K562 (cell line): ENCODE results near the gene PGPEP1. TPM values are rescaled to one million over a fixed set of nuclear protein-coding genes. Genes with fewer than 3 reads are reported as not detected.

Experiments used
- ATAC-seq: fragments of 200-7000 bp; cut with Tn5 transposase; 3 replicates; pipeline ENCODE4 v1.9.1; 2020; ENCODE audit warnings: moderate library complexity
- BruUV-seq: library from RNA; stranded (reverse); fragments of 400-500 nt; replicated peaks from 2 replicates; lab custom pipeline; 2021; lab: Mats Ljungman, UMichigan
- CTCF ChIA-PET: fragments of 300-600 bp; formaldehyde crosslinking; extraction: SDS; loops from one replicate; lab custom pipeline; 2021; ENCODE audit warnings: low intra/inter-chr PET ratio; lab: Yijun Ruan, JAX
- POLR2A ChIA-PET: fragments of 300-600, 350-650 bp; sonication (Branson Sonifier 250); formaldehyde crosslinking; extraction: SDS; loops from one replicate; lab custom pipeline; 2021; ENCODE audit warnings: antibody characterized with exemption, inconsistent platforms; lab: Yijun Ruan, JAX
- DNase-seq, 4 experiments: peaks; one replicate each; pipeline versions ENCODE4 v3.0.0 to v3.0.0-alpha.2; 2011 to 2018; ENCODE audit warnings: low spot score in 3 of 4, mixed read lengths in 3 of 4; ENCODE audit errors: extremely low read depth in 1 of 4
- FAIRE-seq: peaks from 2 replicates; lab custom pipeline; 2011; peaks lifted over from hg19 to GRCh38; lab: Jason Lieb, UNC
- H2AFZ ChIP-seq: 2 replicates; pipeline ENCODE4 v1.6.0; 2011; ENCODE audit warnings: low read depth, low read length, control low read depth, inconsistent platforms
- H3K27ac ChIP-seq: fragments of 200-600 bp; 3 replicates; pipeline ENCODE4 v1.8.0; 2011; ENCODE audit warnings: low read depth, mild to moderate bottlenecking, control low read depth, inconsistent platforms, low read length, moderate library complexity, mixed read lengths; ENCODE audit errors: extremely low read depth
- H3K27me3 ChIP-seq, 2 experiments: fragments of 300-600 bp in 1 of 2; 2 replicates in 1 of 2; 3 replicates in 1 of 2; pipeline versions ENCODE4 v1.6.0 to v1.8.0; 2011; ENCODE audit warnings: inconsistent platforms in 2 of 2, low read length in 2 of 2, mild to moderate bottlenecking in 1 of 2, mixed read lengths in 1 of 2, moderate library complexity in 1 of 2; ENCODE audit not compliant: control insufficient read depth in 2 of 2, insufficient read depth in 2 of 2
- H3K36me3 ChIP-seq: fragments of 300-600 bp; 3 replicates; pipeline ENCODE4 v1.8.0; 2011; ENCODE audit warnings: mild to moderate bottlenecking, low read length, inconsistent platforms; ENCODE audit not compliant: control insufficient read depth, insufficient read depth
- H3K4me1 ChIP-seq, 2 experiments: fragments of 200-600 bp in 1 of 2; replicated peaks in 1 of 2; 2 replicates in 1 of 2; 3 replicates in 1 of 2; pipeline versions ENCODE4 v1.5.1 to v1.8.0; 2011; ENCODE audit warnings: inconsistent platforms in 2 of 2, low read length in 2 of 2, mild to moderate bottlenecking in 1 of 2, mixed read lengths in 1 of 2, moderate library complexity in 1 of 2; ENCODE audit not compliant: control insufficient read depth in 2 of 2, insufficient read depth in 2 of 2
- H3K4me2 ChIP-seq: 2 replicates; pipeline ENCODE4 v1.6.1; 2011; ENCODE audit warnings: low read length, control low read depth, inconsistent platforms, mixed read lengths; ENCODE audit not compliant: insufficient read depth
- H3K4me3 ChIP-seq: fragments of 200-600 bp; sonication (generic), shearing (Covaris generic); 2 replicates; pipeline ENCODE4 v1.5.1; 2016; ENCODE audit warnings: control low read depth, inconsistent platforms
- H3K79me2 ChIP-seq: fragments of 200-600 bp; 3 replicates; pipeline ENCODE4 v1.8.0; 2011; ENCODE audit warnings: low read length, inconsistent platforms; ENCODE audit not compliant: control insufficient read depth, insufficient read depth
- H3K9ac ChIP-seq, 2 experiments: 2 replicates each; pipeline versions ENCODE4 v1.6.0 to v1.6.1; 2011; ENCODE audit warnings: low read depth in 2 of 2, low read length in 2 of 2, control low read depth in 1 of 2, inconsistent platforms in 1 of 2, mild to moderate bottlenecking in 1 of 2, mixed read lengths in 1 of 2; ENCODE audit not compliant: insufficient read depth in 1 of 2
- H3K9me1 ChIP-seq: one replicate; pipeline ENCODE4 v1.6.0; 2011; ENCODE audit warnings: inconsistent platforms, mild to moderate bottlenecking, low read length, moderate library complexity; ENCODE audit not compliant: control insufficient read depth, insufficient read depth
- H3K9me3 ChIP-seq: replicated peaks from 2 replicates; pipeline ENCODE4 v1.5.1; 2011; ENCODE audit warnings: low read depth, low read length, inconsistent platforms; ENCODE audit not compliant: control insufficient read depth, insufficient read depth
- H4K20me1 ChIP-seq: replicated peaks from 2 replicates; pipeline ENCODE4 v1.6.1; 2011; ENCODE audit warnings: low read length, inconsistent platforms, mixed read lengths; ENCODE audit not compliant: control insufficient read depth, insufficient read depth
- CREM ChIP-seq: IDR thresholded peaks from 2 replicates; pipeline ENCODE4 v1.6.1; 2014; ENCODE audit warnings: antibody characterized with exemption, low read depth
- GTF2E2 ChIP-seq: fragments of 200-800 bp; sonication (Bioruptor generic); IDR thresholded peaks from 2 replicates; pipeline ENCODE4 v1.6.1; 2016; ENCODE audit warnings: missing genetic modification characterization, missing compliant biosample characterization
- HCFC1 ChIP-seq: IDR thresholded peaks from 2 replicates; pipeline ENCODE4 v1.6.1; 2012; ENCODE audit warnings: low read depth, low read length, improper control_type of control experiment
- HOXB6 ChIP-seq: fragments of 250-450 bp; sonication (Bioruptor Pico); IDR thresholded peaks from 2 replicates; pipeline ENCODE4 v1.5.1; 2022; ENCODE audit warnings: mild to moderate bottlenecking, borderline replicate concordance
- NELFE ChIP-seq: IDR thresholded peaks from 2 replicates; pipeline ENCODE4 v1.6.1; 2011; ENCODE audit warnings: mild to moderate bottlenecking; ENCODE audit not compliant: insufficient read depth, insufficient read length
- NFATC3 ChIP-seq: fragments of 450-650 bp; IDR thresholded peaks from 2 replicates; pipeline ENCODE4 v1.6.1; 2017; ENCODE audit warnings: mild to moderate bottlenecking
- STAT5A ChIP-seq: IDR thresholded peaks from 2 replicates; pipeline ENCODE4 v1.6.1; 2012; ENCODE audit warnings: low read length, inconsistent platforms, borderline replicate concordance
- TRIM28 ChIP-seq: fragments of 450-650 bp; IDR thresholded peaks from 2 replicates; pipeline ENCODE4 v1.6.1; 2017
- ZNF24 ChIP-seq: fragments of 450-650 bp; IDR thresholded peaks from 2 replicates; pipeline ENCODE4 v1.6.1; 2016
- ZNF668 ChIP-seq: fragments of 250-450 bp; sonication (Bioruptor Pico); IDR thresholded peaks from 2 replicates; pipeline ENCODE4 v1.8.0; 2022; ENCODE audit warnings: mild to moderate bottlenecking, inconsistent platforms
- WGBS: fragments of 100-300 bp; shearing (Covaris generic); methylation state at CpG from one replicate; pipeline ENCODE4 v1.1.6; 2016; ENCODE audit warnings: low coverage, mixed read lengths; ENCODE audit not compliant: insufficient coverage; ENCODE audit errors: missing lambda C conversion rate; 5-methylcytosine and 5-hydroxymethylcytosine counted together
- in situ Hi-C: fragments of 300-500 bp; cut with MboI; formaldehyde crosslinking; loops from 4 replicates; pipeline ENCODE4 v1.15.0; 2018; ENCODE audit warnings: inconsistent platforms, mixed read lengths
- intact Hi-C: fragments of 100-400 bp; cut with micrococcal nuclease; formaldehyde crosslinking; loops from 2 replicates; pipeline ENCODE4 v1.14.2; 2022
- polyA plus RNA-seq, 8 experiments: library from polyadenylated mRNA; depleted of rRNA in 4 of 8; stranded (reverse) in 5 of 8; unstranded in 3 of 8; fragments of >200 nt; fragmentation: Nextera tagmentation in 2 of 8; fragmentation: Illumina TruSeq in 1 of 8; extraction: Ambion mirVana in 2 of 8; extraction: Trizol in 1 of 8; gene quantifications; 2 replicates each; pipeline versions ENCODE4 v1.2.1 to v1.2.3, GENCODE V29; 2011 to 2014; ENCODE audit warnings: inconsistent platforms in 1 of 8, missing spikeins in 1 of 8
- total RNA-seq, 7 experiments: library from RNA; depleted of rRNA in 6 of 7; stranded (reverse); fragments of >200 nt in 6 of 7; fragmentation: Illumina TruSeq in 2 of 7; extraction: Trizol in 2 of 7; gene quantifications; 2 replicates each; pipeline versions ENCODE4 v1.2.1 to v1.2.3, GENCODE V29; 2011 to 2021; ENCODE audit warnings: low replicate concordance in 1 of 7
- TF ChIP-seq, protein P1 (sequence below): fragments of 250-450 bp; sonication (Bioruptor Pico); IDR thresholded peaks from 2 replicates; pipeline ENCODE4 v1.4.0; 2020
- TF ChIP-seq, protein P2 (sequence below): fragments of 450-650 bp; IDR thresholded peaks from 2 replicates; pipeline ENCODE4 v1.6.1; 2014; ENCODE audit warnings: low read depth, mild to moderate bottlenecking, moderate library complexity, borderline replicate concordance

PGPEP1 gene
- total and polyA plus RNA-seq, 9 of the 15 experiments (the other 6 are each of a cell fraction or from before 2014, with no cell fraction given): 10.0 to 69.6 (median 33.5) TPM

DNA sequence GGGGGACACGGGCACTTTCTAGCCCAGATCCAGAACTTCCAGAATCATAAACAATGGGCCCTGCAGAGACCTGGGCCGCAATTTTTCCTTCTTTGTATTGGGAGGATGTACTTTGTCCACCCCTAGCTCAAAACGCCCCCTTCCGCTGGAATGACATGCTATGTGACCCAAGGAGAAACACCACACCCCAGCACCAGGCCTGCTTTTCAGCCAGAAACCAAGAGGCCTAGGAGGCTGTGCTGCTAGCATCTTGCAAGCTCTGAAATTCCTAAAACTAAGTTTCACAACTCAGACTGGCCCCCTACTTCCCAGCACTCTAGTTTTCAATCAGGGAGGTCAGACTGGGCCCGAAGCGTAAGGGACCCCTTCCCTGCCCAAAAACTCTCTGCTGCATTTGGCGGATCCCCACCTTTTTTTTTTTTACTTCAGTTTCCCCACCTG is 18.1 kb upstream of the PGPEP1 start (continued):
- TF ChIP-seq TRIM28: no peak
- TF ChIP-seq STAT5A: no peak
- no peak for TF ChIP-seq NELFE
- 0 out of 2 replicates have a peak, but pooled peaks have one; percentile 28 for TF ChIP-seq NFATC3

DNA sequence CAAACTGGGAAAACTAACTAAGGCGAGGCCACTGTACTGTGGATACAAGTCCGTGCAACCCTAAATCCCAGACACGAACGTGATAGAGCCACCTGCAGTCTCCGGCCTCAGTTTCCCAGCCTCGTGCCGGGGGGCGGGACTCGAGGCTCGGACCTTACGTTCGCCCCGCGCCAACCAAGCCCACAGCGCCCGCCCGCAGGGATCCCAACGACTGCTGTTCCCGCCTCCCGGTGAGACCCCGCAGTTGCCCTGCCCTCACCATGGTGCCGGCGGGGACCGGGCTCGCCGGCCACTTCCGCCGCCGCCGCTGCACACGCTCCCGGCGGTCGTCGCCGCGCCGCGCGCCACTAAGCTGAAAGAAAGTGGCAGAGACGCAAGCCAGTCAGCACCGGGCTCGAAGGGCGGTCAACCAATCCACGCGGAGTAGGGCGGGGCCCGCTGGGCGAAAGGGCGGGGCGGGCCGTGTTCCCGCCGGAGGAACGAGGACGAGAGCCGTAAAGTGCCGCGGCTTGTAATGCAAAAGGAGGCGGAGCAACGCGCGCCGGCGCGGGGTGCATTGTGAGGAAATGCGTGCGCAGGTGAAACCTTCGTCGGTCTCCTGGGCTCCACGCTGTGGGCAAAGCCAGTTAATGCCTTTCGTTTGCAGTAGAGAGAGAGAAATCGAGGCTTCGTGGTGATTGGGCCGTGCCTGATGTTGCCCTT is 17.5 kb upstream of the PGPEP1 start, which contains the start of gene LSM4:
LSM4 (minus strand) TSS at position 318 of the 702 bp plus-strand sequence; CDS start at position 262, 56 bp downstream.
- Histone ChIP-seq H3K4me3 (peak within 1 kb of the TSS; percentile 69), H3K4me1 (peaks cover 45 to 58% of the 10 kb centered on the region in 2 experiments), H3K79me2 (peaks cover 55% of the 10 kb centered on the region), H3K27me3 (no peaks in the 10 kb centered on the region), H4K20me1 (no peaks in the 10 kb centered on the region), H2AFZ (peak within 1 kb of the TSS; percentile 94), H3K4me2 (peak within 1 kb of the TSS; percentile 96), H3K36me3 (peaks cover 31% of the 10 kb centered on the region), H3K9me1 (no peaks in the 10 kb centered on the region), H3K27ac (peak within 1 kb of the TSS; percentile 90), H3K9me3 (no peaks in the 10 kb centered on the region), H3K9ac (peak within 1 kb of the TSS; percentile 93 to 97)
- DNase-seq (peak; percentile 97 to 100 (median 98)), ATAC-seq (peak; percentile 96), FAIRE-seq (peak; percentile 91)
- BruUV-seq: no TSS peak
- POLR2A ChIA-PET: interaction anchor here (0.6 to 3.8 kb wide), 11 partner anchors 14 to 113 kb away, joined by 3 to 117 read pairs (median 6); partner anchors contain the start of genes GDF15, IQCN and JUND
- intact Hi-C loops: loop anchor here (1.0 to 10.0 kb wide), 3 partner anchors 44 to 208 kb away; no protein-coding TSS in a partner anchor
- CTCF ChIA-PET: interaction anchor here (0.7 to 1.3 kb wide), 3 partner anchors 18 to 130 kb away, joined by 3 to 4 read pairs (median 4); partner anchors contain the start of gene MPV17L2
- under 1% methylated on average over 72 of the region's 75 CpGs for WGBS
- in situ Hi-C loops: loop anchor here (5.0 kb wide), 1 partner anchor 46 kb away; no protein-coding TSS in a partner anchor
- TF ChIP-seq, protein P1, sequence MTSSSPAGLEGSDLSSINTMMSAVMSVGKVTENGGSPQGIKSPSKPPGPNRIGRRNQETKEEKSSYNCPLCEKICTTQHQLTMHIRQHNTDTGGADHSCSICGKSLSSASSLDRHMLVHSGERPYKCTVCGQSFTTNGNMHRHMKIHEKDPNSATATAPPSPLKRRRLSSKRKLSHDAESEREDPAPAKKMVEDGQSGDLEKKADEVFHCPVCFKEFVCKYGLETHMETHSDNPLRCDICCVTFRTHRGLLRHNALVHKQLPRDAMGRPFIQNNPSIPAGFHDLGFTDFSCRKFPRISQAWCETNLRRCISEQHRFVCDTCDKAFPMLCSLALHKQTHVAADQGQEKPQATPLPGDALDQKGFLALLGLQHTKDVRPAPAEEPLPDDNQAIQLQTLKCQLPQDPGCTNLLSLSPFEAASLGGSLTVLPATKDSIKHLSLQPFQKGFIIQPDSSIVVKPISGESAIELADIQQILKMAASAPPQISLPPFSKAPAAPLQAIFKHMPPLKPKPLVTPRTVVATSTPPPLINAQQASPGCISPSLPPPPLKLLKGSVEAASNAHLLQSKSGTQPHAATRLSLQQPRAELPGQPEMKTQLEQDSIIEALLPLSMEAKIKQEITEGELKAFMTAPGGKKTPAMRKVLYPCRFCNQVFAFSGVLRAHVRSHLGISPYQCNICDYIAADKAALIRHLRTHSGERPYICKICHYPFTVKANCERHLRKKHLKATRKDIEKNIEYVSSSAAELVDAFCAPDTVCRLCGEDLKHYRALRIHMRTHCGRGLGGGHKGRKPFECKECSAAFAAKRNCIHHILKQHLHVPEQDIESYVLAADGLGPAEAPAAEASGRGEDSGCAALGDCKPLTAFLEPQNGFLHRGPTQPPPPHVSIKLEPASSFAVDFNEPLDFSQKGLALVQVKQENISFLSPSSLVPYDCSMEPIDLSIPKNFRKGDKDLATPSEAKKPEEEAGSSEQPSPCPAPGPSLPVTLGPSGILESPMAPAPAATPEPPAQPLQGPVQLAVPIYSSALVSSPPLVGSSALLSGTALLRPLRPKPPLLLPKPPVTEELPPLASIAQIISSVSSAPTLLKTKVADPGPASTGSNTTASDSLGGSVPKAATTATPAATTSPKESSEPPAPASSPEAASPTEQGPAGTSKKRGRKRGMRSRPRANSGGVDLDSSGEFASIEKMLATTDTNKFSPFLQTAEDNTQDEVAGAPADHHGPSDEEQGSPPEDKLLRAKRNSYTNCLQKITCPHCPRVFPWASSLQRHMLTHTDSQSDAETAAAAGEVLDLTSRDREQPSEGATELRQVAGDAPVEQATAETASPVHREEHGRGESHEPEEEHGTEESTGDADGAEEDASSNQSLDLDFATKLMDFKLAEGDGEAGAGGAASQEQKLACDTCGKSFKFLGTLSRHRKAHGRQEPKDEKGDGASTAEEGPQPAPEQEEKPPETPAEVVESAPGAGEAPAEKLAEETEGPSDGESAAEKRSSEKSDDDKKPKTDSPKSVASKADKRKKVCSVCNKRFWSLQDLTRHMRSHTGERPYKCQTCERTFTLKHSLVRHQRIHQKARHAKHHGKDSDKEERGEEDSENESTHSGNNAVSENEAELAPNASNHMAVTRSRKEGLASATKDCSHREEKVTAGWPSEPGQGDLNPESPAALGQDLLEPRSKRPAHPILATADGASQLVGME (CRISPR knock-in tag): no peak
- TF ChIP-seq, protein P2, sequence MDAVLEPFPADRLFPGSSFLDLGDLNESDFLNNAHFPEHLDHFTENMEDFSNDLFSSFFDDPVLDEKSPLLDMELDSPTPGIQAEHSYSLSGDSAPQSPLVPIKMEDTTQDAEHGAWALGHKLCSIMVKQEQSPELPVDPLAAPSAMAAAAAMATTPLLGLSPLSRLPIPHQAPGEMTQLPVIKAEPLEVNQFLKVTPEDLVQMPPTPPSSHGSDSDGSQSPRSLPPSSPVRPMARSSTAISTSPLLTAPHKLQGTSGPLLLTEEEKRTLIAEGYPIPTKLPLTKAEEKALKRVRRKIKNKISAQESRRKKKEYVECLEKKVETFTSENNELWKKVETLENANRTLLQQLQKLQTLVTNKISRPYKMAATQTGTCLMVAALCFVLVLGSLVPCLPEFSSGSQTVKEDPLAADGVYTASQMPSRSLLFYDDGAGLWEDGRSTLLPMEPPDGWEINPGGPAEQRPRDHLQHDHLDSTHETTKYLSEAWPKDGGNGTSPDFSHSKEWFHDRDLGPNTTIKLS: peak; percentile 50; the same call in 1 of the 2 replicates
- TF ChIP-seq HOXB6 (CRISPR knock-in tag) (no peak), ZNF668 (CRISPR knock-in tag) (no peak; the same call in 1 of the 2 replicates), HCFC1 (peak; percentile 55), CREM (peak; percentile 84), GTF2E2 (tag) (peak; percentile 88; the same call in 1 of the 2 replicates), ZNF24 (0 out of 2 replicates have a peak, but pooled peaks have one; percentile 4)
